NCI-H1417 treated with DMSO at 0.1 percent for 48 hours (cell line): ENCODE results near the gene NDUFA6.

Source experiments
- DNase-seq: peaks from one replicate; lab custom pipeline; 2025; lab: John Stamatoyannopoulos, UW

NDUFA6 gene

GRCh38 chr22:42070517-42071422 is 19.8 kb downstream of the NDUFA6 start, which contains the start of gene NAGA:
Gene NAGA, minus strand, starts transcription at chr22:42070812. Its CDS starts 515 bp downstream, at chr22:42070297.
- peak; percentile 72 for DNase-seq

GRCh38 chr22:42069801-42070516 is 20.6 kb downstream of the NDUFA6 start:
- DNase-seq = no peak

GRCh38 chr22:42068291-42068690 is 22.3 kb downstream of the NDUFA6 start:
- DNase-seq = no peak

GRCh38 chr22:42067671-42068251 is 22.8 kb downstream of the NDUFA6 start:
- no peak for DNase-seq

- no peak for DNase-seq
These were observed 23.6 kb downstream of the NDUFA6 start for GRCh38 chr22:42066937-42067336.

GRCh38 chr22:42066126-42066761 is 24.3 kb downstream of the NDUFA6 start:
- DNase-seq = no peak

- DNase-seq = no peak
These were observed 25.0 kb downstream of the NDUFA6 start for GRCh38 chr22:42065438-42066125.

GRCh38 chr22:42064629-42065028 is 25.9 kb downstream of the NDUFA6 start:
- no peak for DNase-seq

GRCh38 chr22:42062506-42063170 is 27.9 kb downstream of the NDUFA6 start:
- no peak for DNase-seq

GRCh38 chr22:42061041-42061440 is 29.5 kb downstream of the NDUFA6 start:
- DNase-seq = no peak

GRCh38 chr22:42060489-42060888 is 30.1 kb downstream of the NDUFA6 start:
- no peak for DNase-seq

- DNase-seq = no peak
These were observed 33.6 kb downstream of the NDUFA6 start for GRCh38 chr22:42056757-42057511.

GRCh38 chr22:42052765-42053164 is 37.8 kb downstream of the NDUFA6 start:
- no peak for DNase-seq

GRCh38 chr22:42050641-42051180 is 39.9 kb downstream of the NDUFA6 start:
- no peak for DNase-seq

GRCh38 chr22:42041784-42042183 is 48.8 kb downstream of the NDUFA6 start:
- DNase-seq = no peak

- no peak for DNase-seq
These were observed 51.3 kb downstream of the NDUFA6 start for GRCh38 chr22:42039271-42039670.
